Measurements from ENCODE around the gene EPHB6.

The EPHB6 gene

GRCh38 chr7:142871260-142872105 lies 16.6 kb downstream of the EPHB6 start:
- no peak overlapping the region for H2AFZ ChIP-seq (ENCODE audit: low read depth, low read length)
- H3K36me3 ChIP-seq (ENCODE audit: insufficient read depth, low read length), result no peaks in the 10 kb centered on the region
- H3K27me3 ChIP-seq (ENCODE audit: insufficient read depth, low read length), result no peaks in the 10 kb centered on the region

DNA sequence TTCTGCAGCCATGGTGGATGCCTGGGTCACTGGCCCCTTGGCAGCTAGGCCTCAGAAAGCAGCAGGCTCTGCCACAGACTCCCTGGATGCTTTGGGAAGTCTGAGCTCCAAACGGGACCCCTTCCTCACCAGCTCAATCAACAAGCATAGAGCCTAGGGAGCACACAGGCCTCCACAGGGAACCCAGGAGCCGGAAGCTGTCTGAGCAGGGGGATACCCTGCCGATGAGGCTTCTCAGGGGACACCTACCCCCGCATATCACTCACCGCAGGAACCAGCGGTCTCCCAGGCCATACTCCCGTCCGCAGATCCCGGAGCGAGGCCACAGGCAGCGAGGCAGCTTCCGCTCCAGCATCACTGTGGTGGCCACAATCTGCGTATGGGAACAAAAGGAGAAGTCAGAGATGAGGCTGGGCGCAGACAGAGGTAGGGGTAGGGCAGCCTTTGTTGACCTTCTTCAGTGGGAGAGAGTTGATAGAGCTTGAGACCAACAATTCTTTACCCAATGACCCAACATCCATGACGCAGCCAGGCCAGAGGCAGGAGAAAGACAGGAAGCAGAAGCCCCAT lies 17.3 kb downstream of the EPHB6 start:
- Histone ChIP-seq H3K36me3 (ENCODE audit: insufficient read depth, low read length) (no peaks in the 10 kb centered on the region), H2AFZ (ENCODE audit: low read depth, low read length) (no peak overlapping the region), H3K9me3 (ENCODE audit: low read length) (no peaks in the 10 kb centered on the region), H3K4me1 (ENCODE audit: insufficient read depth, low read length) (no peaks in the 10 kb centered on the region), H3K4me3 (ENCODE audit: low read length) (no peak overlapping the region), H3K27me3 (ENCODE audit: insufficient read depth, low read length) (no peaks in the 10 kb centered on the region)

More at GRCh38 chr7:142871260-142872105, 16.6 kb downstream of the EPHB6 start:
- Histone ChIP-seq H3K4me3 (ENCODE audit: low read length) (no peak overlapping the region), H3K9me3 (ENCODE audit: low read length) (no peaks in the 10 kb centered on the region), H3K4me1 (ENCODE audit: insufficient read depth, low read length) (no peaks in the 10 kb centered on the region)

- no peaks in the 10 kb centered on the region for H3K9me3 ChIP-seq (ENCODE audit: low read length)
- no peaks in the 10 kb centered on the region for H3K27me3 ChIP-seq (ENCODE audit: insufficient read depth, low read length)
- no peak overlapping the region for H3K4me3 ChIP-seq (ENCODE audit: low read length)
- H3K36me3 ChIP-seq (ENCODE audit: insufficient read depth, low read length), result no peaks in the 10 kb centered on the region
- no peak overlapping the region for H2AFZ ChIP-seq (ENCODE audit: low read depth, low read length)
- H3K4me1 ChIP-seq (ENCODE audit: insufficient read depth, low read length), result no peaks in the 10 kb centered on the region
Measured at GRCh38 chr7:142873281-142873784, 18.5 kb downstream of the EPHB6 start.

- H3K4me3 ChIP-seq (ENCODE audit: low read length), result no peak overlapping the region
- H2AFZ ChIP-seq (ENCODE audit: low read depth, low read length), result no peak overlapping the region
- H3K4me1 ChIP-seq (ENCODE audit: insufficient read depth, low read length), result no peaks in the 10 kb centered on the region
- no peaks in the 10 kb centered on the region for H3K27me3 ChIP-seq (ENCODE audit: insufficient read depth, low read length)
- H3K36me3 ChIP-seq (ENCODE audit: insufficient read depth, low read length), result no peaks in the 10 kb centered on the region
- no peaks in the 10 kb centered on the region for H3K9me3 ChIP-seq (ENCODE audit: low read length)
Measured at GRCh38 chr7:142873871-142874270, 19.0 kb downstream of the EPHB6 start.

DNA sequence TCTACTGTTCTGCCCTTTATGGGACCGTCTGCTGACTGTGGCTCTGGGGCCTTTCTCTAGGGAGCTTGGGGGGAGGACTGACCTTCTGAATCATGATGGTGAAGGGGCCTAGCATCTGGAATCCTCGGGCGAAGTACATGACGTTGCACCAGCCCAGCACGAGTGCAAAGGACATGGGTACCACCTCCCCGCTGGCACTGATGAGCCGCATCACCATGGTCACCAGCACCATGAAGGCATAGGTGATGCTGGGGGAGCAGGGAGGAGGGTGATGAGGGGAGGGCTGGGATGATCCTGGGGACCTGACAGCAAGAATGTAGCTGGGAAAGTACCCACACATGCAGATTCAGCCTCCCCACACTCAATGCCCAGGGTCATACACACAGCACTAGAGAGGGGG lies 19.5 kb downstream of the EPHB6 start:
- Histone ChIP-seq H3K9me3 (ENCODE audit: low read length) (no peaks in the 10 kb centered on the region), H2AFZ (ENCODE audit: low read depth, low read length) (no peak overlapping the region)

GRCh38 chr7:142874837-142875236 lies 20.0 kb downstream of the EPHB6 start:
- Histone ChIP-seq H3K27me3 (ENCODE audit: insufficient read depth, low read length) (no peaks in the 10 kb centered on the region), H3K9me3 (ENCODE audit: low read length) (no peaks in the 10 kb centered on the region), H3K36me3 (ENCODE audit: insufficient read depth, low read length) (no peaks in the 10 kb centered on the region), H2AFZ (ENCODE audit: low read depth, low read length) (no peak overlapping the region), H3K4me3 (ENCODE audit: low read length) (no peak overlapping the region), H3K4me1 (ENCODE audit: insufficient read depth, low read length) (no peaks in the 10 kb centered on the region)

More for the DNA sequence above, 19.5 kb downstream of the EPHB6 start:
- no peaks in the 10 kb centered on the region for H3K4me1 ChIP-seq (ENCODE audit: insufficient read depth, low read length)
- no peak overlapping the region for H3K4me3 ChIP-seq (ENCODE audit: low read length)
- no peaks in the 10 kb centered on the region for H3K36me3 ChIP-seq (ENCODE audit: insufficient read depth, low read length)
- no peaks in the 10 kb centered on the region for H3K27me3 ChIP-seq (ENCODE audit: insufficient read depth, low read length)

DNA sequence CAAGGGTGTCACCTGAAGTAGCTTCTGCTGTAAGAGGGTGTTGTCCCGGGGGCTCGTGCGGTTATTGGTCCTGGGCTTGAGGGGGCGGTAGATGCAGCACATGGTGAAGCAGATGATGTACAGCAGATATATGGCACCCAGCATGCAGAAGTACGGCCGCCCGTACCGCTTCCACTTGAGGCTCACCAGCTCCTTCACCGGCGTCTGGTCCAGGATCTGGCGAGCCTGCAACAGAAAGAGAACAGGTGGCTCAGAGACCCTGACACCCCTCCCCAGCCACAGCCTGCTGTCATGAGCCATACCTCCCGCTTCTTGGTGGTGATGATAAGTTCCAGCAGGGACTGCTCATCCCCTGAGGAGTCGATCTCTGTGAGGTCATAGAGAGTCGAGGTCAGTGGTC lies 20.6 kb downstream of the EPHB6 start:
- no peak overlapping the region for H2AFZ ChIP-seq (ENCODE audit: low read depth, low read length)
- H3K4me1 ChIP-seq (ENCODE audit: insufficient read depth, low read length), result no peaks in the 10 kb centered on the region
- no peaks in the 10 kb centered on the region for H3K27me3 ChIP-seq (ENCODE audit: insufficient read depth, low read length)
- H3K36me3 ChIP-seq (ENCODE audit: insufficient read depth, low read length), result no peaks in the 10 kb centered on the region
- no peaks in the 10 kb centered on the region for H3K9me3 ChIP-seq (ENCODE audit: low read length)
- H3K4me3 ChIP-seq (ENCODE audit: low read length), result no peak overlapping the region

- Histone ChIP-seq H3K27me3 (ENCODE audit: insufficient read depth, low read length) (no peaks in the 10 kb centered on the region), H2AFZ (ENCODE audit: low read depth, low read length) (no peak overlapping the region), H3K9me3 (ENCODE audit: low read length) (no peaks in the 10 kb centered on the region), H3K36me3 (ENCODE audit: insufficient read depth, low read length) (no peaks in the 10 kb centered on the region), H3K4me1 (ENCODE audit: insufficient read depth, low read length) (no peaks in the 10 kb centered on the region), H3K4me3 (ENCODE audit: low read length) (no peak overlapping the region)
Measured at GRCh38 chr7:142876236-142876960, 21.5 kb downstream of the EPHB6 start.

- no peaks in the 10 kb centered on the region for H3K27me3 ChIP-seq (ENCODE audit: insufficient read depth, low read length)
- no peak overlapping the region for H3K4me3 ChIP-seq (ENCODE audit: low read length)
- no peaks in the 10 kb centered on the region for H3K9me3 ChIP-seq (ENCODE audit: low read length)
- no peaks in the 10 kb centered on the region for H3K4me1 ChIP-seq (ENCODE audit: insufficient read depth, low read length)
- H3K36me3 ChIP-seq (ENCODE audit: insufficient read depth, low read length), result no peaks in the 10 kb centered on the region
- H2AFZ ChIP-seq (ENCODE audit: low read depth, low read length), result no peak overlapping the region
Measured at GRCh38 chr7:142876991-142877910, 22.4 kb downstream of the EPHB6 start.

DNA sequence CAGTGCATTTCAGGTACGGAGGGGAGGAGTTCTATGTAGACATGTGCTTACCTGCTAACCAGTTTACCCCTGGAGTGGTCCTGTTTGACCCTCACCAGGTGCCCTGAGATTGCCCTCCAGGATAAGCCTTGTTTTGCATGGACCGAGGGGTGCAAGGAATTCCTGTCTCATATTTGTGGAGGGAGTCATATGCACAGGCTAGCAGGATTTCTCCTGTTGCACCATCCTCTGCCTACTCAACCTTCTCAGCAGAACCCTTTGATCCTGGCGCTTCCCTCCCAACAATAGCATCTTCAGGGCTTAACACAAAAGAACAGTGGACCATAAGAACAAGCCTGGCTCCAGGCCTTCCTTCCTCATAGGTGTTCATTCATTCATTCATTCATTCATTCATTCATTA lies 23.4 kb downstream of the EPHB6 start:
- no peak overlapping the region for H2AFZ ChIP-seq (ENCODE audit: low read depth, low read length)
- H3K27me3 ChIP-seq (ENCODE audit: insufficient read depth, low read length), result no peaks in the 10 kb centered on the region
- H3K9me3 ChIP-seq (ENCODE audit: low read length), result no peaks in the 10 kb centered on the region
- H3K36me3 ChIP-seq (ENCODE audit: insufficient read depth, low read length), result no peaks in the 10 kb centered on the region
- H3K4me1 ChIP-seq (ENCODE audit: insufficient read depth, low read length), result no peaks in the 10 kb centered on the region
- no peak overlapping the region for H3K4me3 ChIP-seq (ENCODE audit: low read length)

DNA sequence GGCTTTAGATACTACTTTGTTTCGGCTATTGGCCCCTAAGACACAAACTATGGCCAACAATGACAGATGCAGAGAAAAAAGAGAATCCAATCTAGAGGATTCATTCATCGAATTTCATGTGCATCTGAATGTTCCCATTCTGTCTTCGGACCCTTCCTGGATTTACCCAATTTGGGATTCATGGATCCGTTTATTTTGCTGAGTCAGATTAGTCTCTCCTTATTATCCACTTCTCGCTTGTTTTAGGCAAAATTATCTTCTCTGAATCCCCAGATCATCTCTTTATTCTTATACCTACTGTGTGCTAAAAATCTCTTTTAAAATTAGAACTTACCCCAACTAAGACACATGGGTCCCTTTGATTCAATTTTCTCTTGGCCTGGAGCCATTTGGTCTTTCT lies 24.2 kb downstream of the EPHB6 start:
- H3K4me3 ChIP-seq (ENCODE audit: low read length), result no peak overlapping the region
- H3K27me3 ChIP-seq (ENCODE audit: insufficient read depth, low read length), result no peaks in the 10 kb centered on the region
- H3K36me3 ChIP-seq (ENCODE audit: insufficient read depth, low read length), result no peaks in the 10 kb centered on the region
- H3K9me3 ChIP-seq (ENCODE audit: low read length), result no peaks in the 10 kb centered on the region
- no peaks in the 10 kb centered on the region for H3K4me1 ChIP-seq (ENCODE audit: insufficient read depth, low read length)
- H2AFZ ChIP-seq (ENCODE audit: low read depth, low read length), result no peak overlapping the region

- Histone ChIP-seq H3K9me3 (ENCODE audit: low read length) (no peaks in the 10 kb centered on the region), H3K27me3 (ENCODE audit: insufficient read depth, low read length) (no peaks in the 10 kb centered on the region), H3K36me3 (ENCODE audit: insufficient read depth, low read length) (no peaks in the 10 kb centered on the region)
Measured at GRCh38 chr7:142880876-142881505, 26.1 kb downstream of the EPHB6 start.

More at GRCh38 chr7:142880876-142881505, 26.1 kb downstream of the EPHB6 start:
- Histone ChIP-seq H3K4me3 (ENCODE audit: low read length) (no peak overlapping the region), H3K4me1 (ENCODE audit: insufficient read depth, low read length) (no peaks in the 10 kb centered on the region), H2AFZ (ENCODE audit: low read depth, low read length) (no peak overlapping the region)

Data from neuron (in vitro differentiated cells).